GM21723 (cell line): ENCODE data around the gene ACIN1.

Experiments used
- ATAC-seq: cut with Tn5 transposase; IDR thresholded peaks from one replicate; pipeline ENCODE4 v1.9.1; 2021; ENCODE audit warnings: mild to moderate bottlenecking, moderate library complexity; ENCODE audit not compliant: unreplicated experiment

Gene ACIN1

DNA sequence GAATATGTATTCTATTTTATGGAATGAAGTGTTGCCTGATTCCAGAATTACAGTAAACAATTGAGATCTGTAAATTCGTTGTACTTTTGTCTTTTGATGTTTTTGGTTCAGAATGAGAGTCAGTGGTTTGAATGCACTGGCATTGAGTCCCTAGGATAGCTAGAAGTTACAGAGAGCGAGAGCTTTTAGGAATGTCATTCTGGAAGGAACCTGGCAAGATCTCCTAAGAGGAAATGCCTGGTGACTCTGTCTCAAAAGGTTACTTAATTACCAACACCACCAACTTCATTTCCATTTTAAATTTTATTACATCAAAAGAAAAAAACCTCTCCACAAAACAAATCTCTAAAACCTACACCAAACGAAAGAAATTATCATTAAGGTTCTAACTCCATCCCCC is 30.1 kb upstream of the ACIN1 start:
- ATAC-seq = no peak

- no peak for ATAC-seq
Observed at GRCh38 chr14:23124337-23124954, 29.5 kb upstream of the ACIN1 start.

GRCh38 chr14:23123419-23123818 is 28.5 kb upstream of the ACIN1 start:
- ATAC-seq = no peak

- no peak for ATAC-seq
Observed at GRCh38 chr14:23122086-23122485, 27.1 kb upstream of the ACIN1 start.

DNA sequence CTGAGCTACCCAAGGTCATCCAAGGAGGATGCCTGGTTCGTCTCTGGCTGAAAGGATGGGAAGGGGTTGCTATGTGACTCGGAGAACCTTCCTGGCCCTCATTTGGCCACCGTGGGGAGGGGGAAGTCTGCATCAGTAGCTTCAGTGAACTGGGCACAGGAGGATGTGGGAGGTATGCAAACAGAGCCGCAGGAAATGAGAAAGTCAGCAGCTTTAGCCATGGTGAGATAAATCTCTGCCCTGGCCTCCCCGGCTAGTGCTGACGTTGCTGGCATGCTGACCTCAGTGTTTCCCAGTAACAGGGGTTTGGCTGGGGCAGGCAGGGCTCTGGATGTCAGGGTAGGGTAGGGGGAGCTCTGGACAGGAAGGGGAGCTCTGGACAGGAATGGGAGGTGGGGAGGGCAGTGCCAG is 26.4 kb upstream of the ACIN1 start:
- ATAC-seq = peak; percentile 44

- peak; percentile 87 for ATAC-seq
Observed at GRCh38 chr14:23120541-23121251, 25.8 kb upstream of the ACIN1 start.

GRCh38 chr14:23119363-23120327 is 24.7 kb upstream of the ACIN1 start:
- ATAC-seq = no peak

DNA sequence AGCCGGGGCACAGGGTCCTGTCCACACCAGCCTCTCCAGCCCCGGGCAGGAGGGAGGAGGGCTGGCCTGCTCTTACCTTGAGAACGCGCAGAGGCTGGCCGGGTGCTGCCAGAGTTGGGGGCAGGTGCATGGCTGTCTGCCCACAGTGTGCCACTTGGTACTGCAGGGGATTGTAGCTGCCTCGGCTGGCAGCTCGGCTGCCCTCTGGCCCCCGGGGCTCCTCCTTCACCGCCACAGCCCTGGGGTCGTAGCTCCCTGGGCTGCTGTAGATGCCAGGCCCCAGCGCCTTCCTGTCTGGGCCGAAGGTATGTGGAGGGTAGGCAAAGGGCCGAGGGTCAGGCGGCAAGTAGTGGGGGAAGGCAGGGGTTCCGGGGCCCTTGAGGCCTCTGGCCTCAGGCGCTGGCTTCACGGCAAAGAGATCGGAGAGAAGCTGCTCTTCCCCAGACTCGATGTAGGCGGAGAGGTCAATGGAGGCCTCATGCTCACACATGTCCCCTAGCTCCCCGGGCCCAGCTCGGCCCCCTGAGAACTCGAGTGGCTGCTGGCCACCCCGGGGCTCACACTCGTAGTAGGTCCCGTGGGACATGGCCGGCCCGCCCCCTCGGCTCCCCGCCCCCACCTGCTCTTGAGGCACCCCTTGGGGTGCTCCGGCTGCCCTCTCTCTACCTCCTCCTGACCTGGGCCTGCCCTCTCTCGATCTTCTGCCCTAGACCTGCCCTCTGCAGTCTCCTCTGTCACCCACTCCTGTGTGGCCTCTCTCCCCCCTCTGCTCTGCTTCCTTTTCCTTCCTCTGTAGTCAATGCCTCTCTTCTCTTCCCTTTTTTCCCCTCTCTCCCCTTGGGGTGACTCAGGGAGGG is 23.8 kb upstream of the ACIN1 start, which contains the start of gene CEBPE:
CEBPE (minus strand) TSS at position 750 of the 857 bp plus-strand sequence; CDS start at position 586, 164 bp downstream.
- no peak for ATAC-seq

DNA sequence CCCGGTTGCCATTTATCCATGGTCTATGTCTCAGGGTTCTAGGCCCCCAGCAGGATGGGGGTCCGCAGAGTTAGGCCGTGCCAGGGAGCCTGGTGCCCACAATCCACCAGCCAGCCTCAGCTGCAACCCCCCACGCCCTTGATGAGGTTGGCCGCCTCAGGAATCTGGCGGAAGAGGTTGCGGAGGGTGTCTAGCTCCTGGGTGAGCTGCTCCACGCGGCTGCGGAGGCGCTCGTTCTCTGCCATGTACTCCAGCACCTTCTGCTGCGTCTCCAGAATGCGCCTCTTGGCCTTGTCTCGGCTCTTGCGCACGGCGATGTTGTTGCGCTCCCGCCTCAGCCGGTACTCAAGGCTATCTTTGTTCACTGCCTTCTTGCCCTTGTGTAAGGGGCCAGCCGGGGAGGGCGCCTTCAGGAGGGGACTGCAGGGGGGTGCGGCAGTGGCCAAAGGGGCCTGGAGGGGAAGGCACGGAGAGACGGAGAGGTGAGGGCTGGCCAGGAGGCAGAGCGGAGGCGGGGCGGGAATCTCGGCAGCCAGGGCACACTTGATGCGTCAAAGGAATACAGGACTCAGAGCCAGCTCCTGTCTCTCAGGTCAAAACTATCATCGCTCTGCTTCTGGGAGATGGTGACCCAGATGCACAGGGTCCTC is 22.6 kb upstream of the ACIN1 start:
- ATAC-seq = no peak

- ATAC-seq = no peak
Observed at GRCh38 chr14:23115918-23116317, 21.0 kb upstream of the ACIN1 start.

- no peak for ATAC-seq
Observed at GRCh38 chr14:23115039-23115731, 20.2 kb upstream of the ACIN1 start.

- no peak for ATAC-seq
Observed at GRCh38 chr14:23114669-23115038, 19.7 kb upstream of the ACIN1 start.

DNA sequence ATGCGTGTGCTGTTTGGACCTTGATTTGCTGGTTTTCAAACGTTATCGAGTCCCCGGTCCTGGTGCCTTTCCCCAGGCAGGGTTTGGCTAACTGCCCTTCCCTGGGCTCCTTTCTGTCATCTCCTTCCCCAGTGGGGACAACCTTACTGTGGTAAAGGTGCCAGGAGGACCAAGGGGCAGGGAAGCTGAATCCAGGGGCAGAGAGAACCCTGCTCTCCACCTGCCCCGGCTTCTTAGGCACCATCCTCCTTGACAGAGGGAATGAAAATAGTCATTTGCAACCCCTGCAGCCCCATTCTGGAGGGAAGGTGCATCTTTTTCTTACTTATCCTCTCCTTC is 19.2 kb upstream of the ACIN1 start:
- no peak for ATAC-seq

- no peak for ATAC-seq
Observed at GRCh38 chr14:23113431-23114119, 18.6 kb upstream of the ACIN1 start.

- ATAC-seq = no peak
Observed at GRCh38 chr14:23112359-23113178, 17.6 kb upstream of the ACIN1 start.

DNA sequence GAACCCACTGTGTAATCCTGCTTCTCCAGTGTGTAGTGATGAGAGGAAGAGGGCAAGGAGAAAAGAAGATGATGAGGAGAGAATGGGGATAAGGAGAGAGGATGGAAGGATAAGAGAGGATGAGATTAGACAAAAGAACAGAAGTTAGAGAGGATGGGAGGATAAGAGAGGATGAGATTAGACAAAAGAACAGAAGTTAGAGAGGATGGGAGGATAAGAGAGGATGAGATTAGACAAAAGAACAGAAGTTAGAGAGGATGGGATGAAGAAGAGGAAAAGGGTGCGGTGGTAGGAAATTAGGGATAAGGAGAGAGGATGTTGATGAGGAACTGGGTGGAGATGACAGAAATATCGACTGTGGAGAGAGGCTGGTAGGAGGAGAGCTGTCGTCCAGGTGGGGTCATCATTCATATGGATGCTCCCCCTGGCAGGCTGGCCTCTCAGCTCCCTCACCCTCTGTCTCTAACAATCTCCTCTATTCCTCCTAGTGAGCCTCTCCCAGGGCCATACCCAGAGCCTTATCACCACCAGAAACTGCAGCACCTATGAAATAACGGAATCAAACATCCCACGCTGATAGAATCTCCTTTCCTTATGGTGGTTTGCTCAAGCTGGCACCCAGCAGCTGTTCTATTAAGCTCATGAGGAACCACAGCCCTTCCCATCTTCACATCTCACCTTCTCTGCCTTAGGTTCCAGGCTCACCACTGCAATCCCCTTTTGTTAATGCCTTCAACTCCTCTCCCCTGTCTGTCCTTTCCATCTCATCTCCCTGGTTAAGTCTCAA is 15.8 kb upstream of the ACIN1 start:
- no peak for ATAC-seq

DNA sequence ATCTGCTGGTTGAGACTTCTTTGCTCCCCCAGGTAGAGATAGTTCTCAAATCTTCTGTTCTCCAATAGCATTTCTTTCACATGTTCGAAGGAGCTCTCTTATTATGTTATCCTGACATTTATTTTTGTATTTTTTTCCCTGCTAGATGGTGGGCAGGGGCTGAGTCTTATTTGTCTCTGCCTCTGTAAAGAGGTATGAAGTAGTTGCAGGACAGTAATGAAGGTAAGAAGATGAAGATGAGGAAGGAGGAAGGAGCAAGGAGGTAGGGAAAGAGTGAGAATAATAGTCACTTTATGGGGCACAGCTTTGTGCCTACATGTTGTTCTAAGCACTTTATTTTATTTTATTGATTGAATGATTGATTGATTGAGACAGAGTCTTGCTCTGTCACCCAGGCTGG is 14.8 kb upstream of the ACIN1 start:
- ATAC-seq = no peak
